A549 (cell line): ENCODE data around the gene AKT1S1. TPM values are rescaled to one million over a fixed set of nuclear protein-coding genes. Genes with fewer than 3 reads are reported as not detected.

Experiments
- ATAC-seq, 2 experiments: fragments of 200-7000 bp in 1 of 2; fragments of >200 bp in 1 of 2; cut with Nextera tagmentation in 1 of 2; cut with Tn5 transposase in 1 of 2; 3 replicates each; pipeline versions ENCODE4 v1.8.0 to v1.9.1; 2018 to 2020; ENCODE audit warnings: mild to moderate bottlenecking in 1 of 2, moderate library complexity in 1 of 2
- CTCF ChIA-PET: fragments of 300-600 bp; sonication (Branson Sonifier 250); formaldehyde crosslinking; extraction: SDS; loops from one replicate; lab custom pipeline; 2021; ENCODE audit warnings: antibody characterized with exemption, inconsistent platforms; lab: Yijun Ruan, JAX
- POLR2A ChIA-PET: fragments of 350-600 bp; formaldehyde crosslinking; extraction: SDS; loops from one replicate; lab custom pipeline; 2021; ENCODE audit warnings: antibody characterized with exemption, inconsistent platforms; lab: Yijun Ruan, JAX
- DNase-seq, 2 experiments: peaks; one replicate each; pipeline versions ENCODE4 v3.0.0 to v3.0.0-alpha.2; 2011 to 2016; ENCODE audit warnings: low read depth in 1 of 2, low spot score in 1 of 2
- FAIRE-seq: peaks from 2 replicates; lab custom pipeline; 2011; peaks lifted over from hg19 to GRCh38; lab: Jason Lieb, UNC
- H3K27ac ChIP-seq, 2 experiments: fragments of >200 bp; sonication (Bioruptor Twin); formaldehyde crosslinking; 3 replicates each; pipeline ENCODE4 v1.5.1; 2016 to 2017
- H3K4me1 ChIP-seq: fragments of >200 bp; sonication (Bioruptor Twin); formaldehyde crosslinking; 3 replicates; pipeline ENCODE4 v1.6.1; 2016
- H3K4me2 ChIP-seq: fragments of >200 bp; sonication (Bioruptor Twin); formaldehyde crosslinking; 3 replicates; pipeline ENCODE4 v1.6.1; 2016
- H3K4me3 ChIP-seq: fragments of >200 bp; sonication (Bioruptor Twin); formaldehyde crosslinking; 3 replicates; pipeline ENCODE4 v1.5.1; 2016
- H3K9me3 ChIP-seq: fragments of >200 bp; sonication (Bioruptor Twin); formaldehyde crosslinking; 3 replicates; pipeline ENCODE4 v1.6.1; 2016
- BHLHE40 ChIP-seq: IDR thresholded peaks from 2 replicates; pipeline ENCODE4 v1.6.1; 2012; ENCODE audit warnings: low read depth, low read length, inconsistent platforms
- CBX2 ChIP-seq: fragments of 200-600 bp; sonication (generic); IDR thresholded peaks from 2 replicates; pipeline ENCODE4 v1.6.1; 2016; ENCODE audit warnings: low read depth, mild to moderate bottlenecking, borderline replicate concordance
- CHD4 ChIP-seq: fragments of 200-600 bp; sonication (generic); IDR thresholded peaks from 2 replicates; pipeline ENCODE4 v1.6.1; 2016; ENCODE audit warnings: antibody characterized with exemption, mild to moderate bottlenecking, borderline replicate concordance
- EHMT2 ChIP-seq: fragments of 200-600 bp; sonication (generic); IDR thresholded peaks from 2 replicates; pipeline ENCODE4 v1.6.1; 2016; ENCODE audit warnings: antibody characterized with exemption, low read depth, mild to moderate bottlenecking, moderate library complexity
- FOSL2 ChIP-seq, 2 experiments: fragments of 450-650 bp in 1 of 2; fragments of >200 bp in 1 of 2; sonication (Bioruptor Twin) in 1 of 2; formaldehyde crosslinking; IDR thresholded peaks; 2 replicates each; pipeline versions ENCODE4 v1.5.0 to v1.6.1; 2016 to 2020; ENCODE audit warnings: mild to moderate bottlenecking in 1 of 2, moderate library complexity in 1 of 2
- FOXS1 ChIP-seq: fragments of 250-450 bp; sonication (Bioruptor Pico); IDR thresholded peaks from 2 replicates; pipeline ENCODE4 v1.5.0; 2020; ENCODE audit warnings: mild to moderate bottlenecking, moderate library complexity
- GATA3 ChIP-seq: IDR thresholded peaks from 2 replicates; pipeline ENCODE4 v1.6.1; 2012; ENCODE audit warnings: borderline replicate concordance
- HDAC2 ChIP-seq: fragments of 200-600 bp; sonication (generic); IDR thresholded peaks from 2 replicates; pipeline ENCODE4 v1.6.1; 2016
- HEYL ChIP-seq: fragments of 250-450 bp; sonication (Bioruptor Pico); IDR thresholded peaks from 2 replicates; pipeline ENCODE4 v1.8.0; 2021; ENCODE audit warnings: mild to moderate bottlenecking, moderate library complexity
- HOXB13 ChIP-seq: fragments of 250-450 bp; sonication (Bioruptor Pico); IDR thresholded peaks from 2 replicates; pipeline ENCODE4 v1.5.0; 2020; ENCODE audit warnings: low read depth, mild to moderate bottlenecking, moderate library complexity
- HOXB5 ChIP-seq: fragments of 250-450 bp; sonication (Bioruptor Pico); IDR thresholded peaks from 2 replicates; pipeline ENCODE4 v1.5.0; 2020; ENCODE audit warnings: mild to moderate bottlenecking, moderate library complexity
- KDM1A ChIP-seq: fragments of 200-600 bp; sonication (generic); IDR thresholded peaks from 2 replicates; pipeline ENCODE4 v1.6.1; 2016; ENCODE audit warnings: low read depth, mild to moderate bottlenecking
- PHF8 ChIP-seq: fragments of 200-600 bp; sonication (generic); IDR thresholded peaks from 2 replicates; pipeline ENCODE4 v1.6.1; 2016; ENCODE audit warnings: low read depth, mild to moderate bottlenecking, antibody characterized with exemption, moderate library complexity, borderline replicate concordance
- POLR2A ChIP-seq: IDR thresholded peaks from 2 replicates; pipeline ENCODE4 v1.6.1; 2012; ENCODE audit warnings: mild to moderate bottlenecking, low read length
- RCOR1 ChIP-seq: fragments of 150-350 bp; IDR thresholded peaks from 2 replicates; pipeline ENCODE4 v1.6.1; 2014; ENCODE audit warnings: antibody characterized with exemption, low read length, low read depth
- RFX5 ChIP-seq: fragments of 450-650 bp; IDR thresholded peaks from 2 replicates; pipeline ENCODE4 v1.7.1; 2014; ENCODE audit warnings: antibody characterized with exemption, mild to moderate bottlenecking, moderate library complexity
- RNF2 ChIP-seq: fragments of 200-600 bp; sonication (generic); IDR thresholded peaks from 2 replicates; pipeline ENCODE4 v1.6.1; 2016; ENCODE audit warnings: low read depth, mild to moderate bottlenecking, antibody characterized with exemption, moderate library complexity, borderline replicate concordance
- SREBF2 ChIP-seq: fragments of 450-650 bp; IDR thresholded peaks from 2 replicates; pipeline ENCODE4 v1.6.1; 2014; ENCODE audit warnings: mild to moderate bottlenecking, moderate library complexity
- TFCP2L1 ChIP-seq: fragments of 250-450 bp; sonication (Bioruptor Pico); IDR thresholded peaks from 2 replicates; pipeline ENCODE4 v1.5.0; 2021; ENCODE audit warnings: mild to moderate bottlenecking
- WGBS: methylation state at CpG from one replicate; pipeline ENCODE4 v1.1.6; 2017; ENCODE audit errors: missing lambda C conversion rate; 5-methylcytosine and 5-hydroxymethylcytosine counted together
- polyA plus RNA-seq, 4 experiments: library from polyadenylated mRNA; depleted of rRNA in 3 of 4; stranded (reverse); fragments of >200 nt; fragmentation: RNase III in 1 of 4; extraction: RNeasy Plus Mini Kit Qiagen cat#74134 plus additional on column Dnase treatment in 1 of 4; gene quantifications; 2 replicates in 3 of 4; 3 replicates in 1 of 4; pipeline ENCODE4 v1.2.3, GENCODE V29; 2011 to 2017
- TF ChIP-seq, protein P1 (sequence below): fragments of 250-450 bp; sonication (Bioruptor Pico); IDR thresholded peaks from 2 replicates; pipeline ENCODE4 v1.5.0; 2021; ENCODE audit warnings: mild to moderate bottlenecking, moderate library complexity, borderline replicate concordance
- TF ChIP-seq, protein P2 (sequence below): IDR thresholded peaks from 2 replicates; pipeline ENCODE4 v1.6.1; 2012
- TF ChIP-seq, protein P3 (sequence below): fragments of 200-600 bp; sonication (generic); IDR thresholded peaks from 2 replicates; pipeline ENCODE4 v1.6.1; 2016; ENCODE audit warnings: antibody characterized with exemption, mild to moderate bottlenecking, moderate library complexity
- TF ChIP-seq, protein P4 (sequence below): fragments of 150-350 bp; IDR thresholded peaks from 2 replicates; pipeline ENCODE4 v1.6.1; 2014; ENCODE audit warnings: low read depth, mild to moderate bottlenecking, low read length
- TF ChIP-seq, protein P5 (sequence below): fragments of 450-650 bp; IDR thresholded peaks from 2 replicates; pipeline ENCODE4 v1.6.1; 2014; ENCODE audit warnings: antibody characterized with exemption

AKT1S1 gene
- polyA plus RNA-seq, 2 of the 4 experiments (the other 2 are of a cell fraction) = 39.2 to 75.9 TPM

DNA sequence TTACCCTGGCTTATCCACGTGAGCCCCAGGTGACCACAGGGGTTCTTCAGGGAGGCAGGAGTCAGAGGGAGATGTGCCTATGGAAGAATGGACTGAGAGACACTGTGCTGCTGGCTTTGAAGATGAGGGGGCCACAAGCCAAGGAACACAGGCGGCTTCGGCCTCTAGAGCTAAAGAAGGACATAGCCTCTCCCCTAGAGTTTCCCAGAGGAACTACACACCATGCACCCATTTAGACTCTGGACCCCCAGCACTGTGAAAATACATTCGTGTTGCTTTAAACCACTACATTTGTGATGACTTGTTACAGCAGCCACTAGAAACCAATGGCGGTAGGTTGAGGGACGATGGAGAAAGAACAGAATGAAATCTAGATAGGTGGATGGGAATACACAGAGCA lies 38.1 kb upstream of the AKT1S1 start:
- ATAC-seq = 0 out of 6 replicates have a peak, but pooled peaks of 1 of the 2 experiments have one; percentile 14
- WGBS = 93% methylated on average over 6 of the region's 6 CpGs
- no peak for FAIRE-seq
- CTCF ChIA-PET = interaction anchor here (0.5 to 4.0 kb wide), 7 partner anchors 10 to 83 kb away, joined by 3 to 20 read pairs (median 4); no protein-coding TSS in a partner anchor
- TF ChIP-seq, protein P1, sequence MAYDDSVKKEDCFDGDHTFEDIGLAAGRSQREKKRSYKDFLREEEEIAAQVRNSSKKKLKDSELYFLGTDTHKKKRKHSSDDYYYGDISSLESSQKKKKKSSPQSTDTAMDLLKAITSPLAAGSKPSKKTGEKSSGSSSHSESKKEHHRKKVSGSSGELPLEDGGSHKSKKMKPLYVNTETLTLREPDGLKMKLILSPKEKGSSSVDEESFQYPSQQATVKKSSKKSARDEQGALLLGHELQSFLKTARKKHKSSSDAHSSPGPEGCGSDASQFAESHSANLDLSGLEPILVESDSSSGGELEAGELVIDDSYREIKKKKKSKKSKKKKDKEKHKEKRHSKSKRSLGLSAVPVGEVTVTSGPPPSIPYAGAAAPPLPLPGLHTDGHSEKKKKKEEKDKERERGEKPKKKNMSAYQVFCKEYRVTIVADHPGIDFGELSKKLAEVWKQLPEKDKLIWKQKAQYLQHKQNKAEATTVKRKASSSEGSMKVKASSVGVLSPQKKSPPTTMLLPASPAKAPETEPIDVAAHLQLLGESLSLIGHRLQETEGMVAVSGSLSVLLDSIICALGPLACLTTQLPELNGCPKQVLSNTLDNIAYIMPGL = no peak
- TF ChIP-seq, protein P2, sequence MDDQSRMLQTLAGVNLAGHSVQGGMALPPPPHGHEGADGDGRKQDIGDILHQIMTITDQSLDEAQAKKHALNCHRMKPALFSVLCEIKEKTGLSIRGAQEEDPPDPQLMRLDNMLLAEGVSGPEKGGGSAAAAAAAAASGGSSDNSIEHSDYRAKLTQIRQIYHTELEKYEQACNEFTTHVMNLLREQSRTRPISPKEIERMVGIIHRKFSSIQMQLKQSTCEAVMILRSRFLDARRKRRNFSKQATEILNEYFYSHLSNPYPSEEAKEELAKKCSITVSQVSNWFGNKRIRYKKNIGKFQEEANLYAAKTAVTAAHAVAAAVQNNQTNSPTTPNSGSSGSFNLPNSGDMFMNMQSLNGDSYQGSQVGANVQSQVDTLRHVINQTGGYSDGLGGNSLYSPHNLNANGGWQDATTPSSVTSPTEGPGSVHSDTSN = no peak
- TF ChIP-seq, protein P3, sequence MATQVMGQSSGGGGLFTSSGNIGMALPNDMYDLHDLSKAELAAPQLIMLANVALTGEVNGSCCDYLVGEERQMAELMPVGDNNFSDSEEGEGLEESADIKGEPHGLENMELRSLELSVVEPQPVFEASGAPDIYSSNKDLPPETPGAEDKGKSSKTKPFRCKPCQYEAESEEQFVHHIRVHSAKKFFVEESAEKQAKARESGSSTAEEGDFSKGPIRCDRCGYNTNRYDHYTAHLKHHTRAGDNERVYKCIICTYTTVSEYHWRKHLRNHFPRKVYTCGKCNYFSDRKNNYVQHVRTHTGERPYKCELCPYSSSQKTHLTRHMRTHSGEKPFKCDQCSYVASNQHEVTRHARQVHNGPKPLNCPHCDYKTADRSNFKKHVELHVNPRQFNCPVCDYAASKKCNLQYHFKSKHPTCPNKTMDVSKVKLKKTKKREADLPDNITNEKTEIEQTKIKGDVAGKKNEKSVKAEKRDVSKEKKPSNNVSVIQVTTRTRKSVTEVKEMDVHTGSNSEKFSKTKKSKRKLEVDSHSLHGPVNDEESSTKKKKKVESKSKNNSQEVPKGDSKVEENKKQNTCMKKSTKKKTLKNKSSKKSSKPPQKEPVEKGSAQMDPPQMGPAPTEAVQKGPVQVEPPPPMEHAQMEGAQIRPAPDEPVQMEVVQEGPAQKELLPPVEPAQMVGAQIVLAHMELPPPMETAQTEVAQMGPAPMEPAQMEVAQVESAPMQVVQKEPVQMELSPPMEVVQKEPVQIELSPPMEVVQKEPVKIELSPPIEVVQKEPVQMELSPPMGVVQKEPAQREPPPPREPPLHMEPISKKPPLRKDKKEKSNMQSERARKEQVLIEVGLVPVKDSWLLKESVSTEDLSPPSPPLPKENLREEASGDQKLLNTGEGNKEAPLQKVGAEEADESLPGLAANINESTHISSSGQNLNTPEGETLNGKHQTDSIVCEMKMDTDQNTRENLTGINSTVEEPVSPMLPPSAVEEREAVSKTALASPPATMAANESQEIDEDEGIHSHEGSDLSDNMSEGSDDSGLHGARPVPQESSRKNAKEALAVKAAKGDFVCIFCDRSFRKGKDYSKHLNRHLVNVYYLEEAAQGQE = no peak
- TF ChIP-seq HOXB5 (CRISPR knock-in tag) (no peak), BHLHE40 (no peak), EHMT2 (no peak), KDM1A (no peak), RNF2 (no peak), HOXB13 (no peak), FOSL2 (IDR thresholded peaks at IDR 0.05) (no peak), FOSL2 (CRISPR knock-in tag; IDR thresholded peaks at IDR 0.05) (no peak), GATA3 (no peak), CHD4 (no peak), HDAC2 (no peak), PHF8 (no peak), TFCP2L1 (CRISPR knock-in tag) (no peak), HEYL (CRISPR knock-in tag) (no peak), FOXS1 (CRISPR knock-in tag) (no peak), CBX2 (no peak), POLR2A (no peak)
- TF ChIP-seq, protein P4, sequence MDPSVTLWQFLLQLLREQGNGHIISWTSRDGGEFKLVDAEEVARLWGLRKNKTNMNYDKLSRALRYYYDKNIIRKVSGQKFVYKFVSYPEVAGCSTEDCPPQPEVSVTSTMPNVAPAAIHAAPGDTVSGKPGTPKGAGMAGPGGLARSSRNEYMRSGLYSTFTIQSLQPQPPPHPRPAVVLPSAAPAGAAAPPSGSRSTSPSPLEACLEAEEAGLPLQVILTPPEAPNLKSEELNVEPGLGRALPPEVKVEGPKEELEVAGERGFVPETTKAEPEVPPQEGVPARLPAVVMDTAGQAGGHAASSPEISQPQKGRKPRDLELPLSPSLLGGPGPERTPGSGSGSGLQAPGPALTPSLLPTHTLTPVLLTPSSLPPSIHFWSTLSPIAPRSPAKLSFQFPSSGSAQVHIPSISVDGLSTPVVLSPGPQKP = no peak
- Histone ChIP-seq H3K9me3 (no peaks in the 10 kb centered on the region), H3K4me1 (no peaks in the 10 kb centered on the region), H3K27ac (no peak overlapping the region), H3K4me2 (no peak overlapping the region), H3K4me3 (no peak overlapping the region)
- no peak for DNase-seq
- POLR2A ChIA-PET = no interaction called here

DNA sequence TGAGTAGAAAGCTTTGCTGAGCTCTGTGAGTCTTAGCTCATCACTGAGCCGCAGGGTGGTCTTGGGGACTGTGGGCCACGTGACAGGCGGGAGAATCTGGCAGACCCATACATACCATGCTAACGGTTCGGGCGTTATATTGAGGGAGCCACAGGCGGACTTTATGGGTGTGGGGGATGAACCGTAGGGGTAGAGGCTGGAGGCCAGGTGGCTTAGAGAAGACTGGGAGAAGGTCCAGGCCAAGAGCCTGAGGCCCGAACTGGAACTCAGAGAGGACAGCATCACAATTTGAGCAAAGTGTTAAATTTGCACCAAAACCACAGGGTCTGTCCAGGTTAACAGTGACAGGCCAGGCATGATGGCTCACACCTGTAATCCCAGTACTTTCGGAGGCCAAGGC lies 36.6 kb upstream of the AKT1S1 start:
- H3K27ac ChIP-seq = no peak overlapping the region
- 93% methylated on average over 10 of the region's 10 CpGs for WGBS
- H3K4me1 ChIP-seq = no peaks in the 10 kb centered on the region
- TF ChIP-seq, protein P4 = no peak
- no peak for TF ChIP-seq SREBF2
- no peak for TF ChIP-seq RCOR1
- TF ChIP-seq HOXB5 (CRISPR knock-in tag) = no peak
- no peak for TF ChIP-seq RFX5
- no peak for TF ChIP-seq HOXB13
- TF ChIP-seq, protein P5, sequence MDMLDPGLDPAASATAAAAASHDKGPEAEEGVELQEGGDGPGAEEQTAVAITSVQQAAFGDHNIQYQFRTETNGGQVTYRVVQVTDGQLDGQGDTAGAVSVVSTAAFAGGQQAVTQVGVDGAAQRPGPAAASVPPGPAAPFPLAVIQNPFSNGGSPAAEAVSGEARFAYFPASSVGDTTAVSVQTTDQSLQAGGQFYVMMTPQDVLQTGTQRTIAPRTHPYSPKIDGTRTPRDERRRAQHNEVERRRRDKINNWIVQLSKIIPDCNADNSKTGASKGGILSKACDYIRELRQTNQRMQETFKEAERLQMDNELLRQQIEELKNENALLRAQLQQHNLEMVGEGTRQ = no peak
- ATAC-seq (no peak), FAIRE-seq (no peak), DNase-seq (no peak)
- H3K4me3 ChIP-seq = no peak overlapping the region
- ChIA-PET CTCF (interaction anchor here (1.1 to 4.0 kb wide), 6 partner anchors 13 to 28 kb away, joined by 3 to 20 read pairs (median 6); no protein-coding TSS in a partner anchor), POLR2A (interaction anchor here (0.5 to 1.5 kb wide), 2 partner anchors 15 to 237 kb away, joined by 3 to 4 read pairs; partner anchors contain the start of genes ATF5 and NUP62)
- no peaks in the 10 kb centered on the region for H3K9me3 ChIP-seq
- no peak overlapping the region for H3K4me2 ChIP-seq
